NCI-H526 (cell line): ENCODE results near the gene CCNK.

Experiments used
- DNase-seq, 2 experiments: peaks; one replicate each; lab custom pipeline; 2025; lab: John Stamatoyannopoulos, UW

The CCNK gene

GRCh38 chr14:99535908-99536778 is 54.9 kb downstream of the CCNK start:
- DNase-seq: no peak

- no peak for DNase-seq
Observed at GRCh38 chr14:99537399-99537798, 56.2 kb downstream of the CCNK start.

GRCh38 chr14:99538275-99538674 is 57.1 kb downstream of the CCNK start:
- DNase-seq: no peak

GRCh38 chr14:99538733-99539132 is 57.5 kb downstream of the CCNK start:
- DNase-seq: no peak

GRCh38 chr14:99539491-99539890 is 58.3 kb downstream of the CCNK start:
- no peak for DNase-seq

- DNase-seq: no peak
Observed at GRCh38 chr14:99540196-99541032, 59.2 kb downstream of the CCNK start.

- no peak for DNase-seq
Observed at GRCh38 chr14:99541211-99541610, 60.0 kb downstream of the CCNK start.

- no peak for DNase-seq
Observed at GRCh38 chr14:99541677-99542470, 60.7 kb downstream of the CCNK start.

- DNase-seq: no peak
Observed at GRCh38 chr14:99542566-99542965, 61.4 kb downstream of the CCNK start.

GRCh38 chr14:99543370-99543769 is 62.2 kb downstream of the CCNK start:
- no peak for DNase-seq

GRCh38 chr14:99543985-99544384 is 62.8 kb downstream of the CCNK start:
- no peak for DNase-seq

GRCh38 chr14:99544991-99545390 is 63.8 kb downstream of the CCNK start:
- DNase-seq: no peak

GRCh38 chr14:99545586-99545985 is 64.4 kb downstream of the CCNK start:
- no peak for DNase-seq

- DNase-seq: no peak
Observed at GRCh38 chr14:99546234-99546879, 65.1 kb downstream of the CCNK start.

- DNase-seq: no peak
Observed at GRCh38 chr14:99548255-99548654, 67.0 kb downstream of the CCNK start.

GRCh38 chr14:99548871-99549515 is 67.8 kb downstream of the CCNK start:
- DNase-seq: no peak

- DNase-seq: no peak
Observed at GRCh38 chr14:99549684-99550083, 68.5 kb downstream of the CCNK start.

- DNase-seq: no peak
Observed at GRCh38 chr14:99550387-99550992, 69.3 kb downstream of the CCNK start.

- peak in 1 of 2 experiments; percentile 33 for DNase-seq
Observed at GRCh38 chr14:99551034-99551922, 70.1 kb downstream of the CCNK start.
